Measurements from ENCODE around the gene TNIP1.

DNA sequence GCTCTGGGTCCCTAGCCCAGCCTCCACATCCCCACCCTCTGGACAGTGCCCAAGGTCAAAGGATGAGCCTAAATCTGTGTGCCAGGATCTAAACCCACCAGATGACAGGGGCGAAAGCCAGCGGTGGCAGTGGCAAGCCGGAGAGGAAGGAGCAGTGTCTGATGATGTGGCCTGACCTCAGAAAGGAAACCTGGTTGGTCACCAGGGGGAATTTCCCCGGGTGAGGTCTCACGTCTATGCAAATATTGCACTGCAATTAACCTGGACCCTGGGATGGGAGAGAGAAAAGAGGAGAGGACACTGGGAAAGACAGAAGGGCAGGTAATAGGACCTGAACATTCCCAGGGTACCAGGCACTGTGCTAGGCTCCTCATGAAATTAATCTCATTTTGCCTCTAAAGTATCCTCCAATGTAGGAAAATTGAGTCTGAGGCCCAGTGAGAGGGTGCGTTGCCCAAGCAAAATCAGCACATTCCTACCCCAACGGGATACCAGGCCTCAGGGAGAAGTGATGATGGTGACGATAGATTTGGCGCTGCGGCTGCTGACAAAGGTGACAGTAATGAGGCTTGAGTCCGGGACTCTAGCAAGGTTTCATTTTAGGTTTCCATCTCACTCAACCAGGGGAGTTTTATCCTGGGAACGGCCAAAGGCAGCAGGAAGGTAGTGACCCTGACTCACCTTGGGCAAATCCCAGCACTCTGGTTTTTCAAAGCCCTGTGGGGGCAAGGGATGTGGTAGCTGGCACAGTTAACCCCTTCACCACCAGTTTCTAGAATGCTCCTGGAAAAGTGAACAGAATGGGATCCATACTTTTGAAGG is 13.4 kb upstream of the TNIP1 start:
- TF ChIP-seq CTCF (conservative IDR thresholded peaks at IDR 0.05 in 1 of 2, IDR thresholded peaks at IDR 0.05 in 1 of 2; ENCODE audit: extremely low read depth in 1 of 2, insufficient read depth in 1 of 2, low read depth in 1 of 2, low read length in 2 of 2) (no peak), EZH2 (IDR thresholded peaks at IDR 0.05; ENCODE audit: borderline replicate concordance, low read length) (no peak)
